HG03565 (cell line): ENCODE results near the gene ADM5.
"Not testable (repeated sequence)": the region's sequence is repeated elsewhere in the genome, so short reads cannot be mapped to it uniquely, and the experiment has no call there.

Source experiments
- ATAC-seq: cut with Tn5 transposase; IDR thresholded peaks from one replicate; pipeline ENCODE4 v1.9.1; 2021; ENCODE audit warnings: mild to moderate bottlenecking, moderate library complexity; ENCODE audit not compliant: unreplicated experiment

Gene ADM5

DNA sequence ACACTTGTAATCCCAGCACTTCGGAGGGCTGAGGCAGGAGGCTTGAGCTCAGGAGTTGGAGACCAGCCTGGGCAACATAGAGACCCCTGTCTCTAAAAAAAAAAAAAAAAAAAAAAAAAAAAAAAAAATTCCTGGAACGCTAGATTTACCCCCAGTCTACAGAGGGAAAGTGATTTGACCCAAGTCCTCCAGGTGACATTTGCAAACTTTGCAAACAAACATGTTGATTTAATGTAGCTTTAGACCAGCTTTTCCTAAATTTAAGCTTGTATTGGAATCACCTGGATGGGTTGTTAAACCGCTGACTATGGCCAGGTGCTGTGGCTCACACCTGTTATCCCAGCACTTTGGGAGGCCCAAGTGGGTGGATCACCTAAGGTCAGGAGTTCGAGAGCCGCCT is 10.0 kb downstream of the ADM5 start:
- ATAC-seq = no peak

DNA sequence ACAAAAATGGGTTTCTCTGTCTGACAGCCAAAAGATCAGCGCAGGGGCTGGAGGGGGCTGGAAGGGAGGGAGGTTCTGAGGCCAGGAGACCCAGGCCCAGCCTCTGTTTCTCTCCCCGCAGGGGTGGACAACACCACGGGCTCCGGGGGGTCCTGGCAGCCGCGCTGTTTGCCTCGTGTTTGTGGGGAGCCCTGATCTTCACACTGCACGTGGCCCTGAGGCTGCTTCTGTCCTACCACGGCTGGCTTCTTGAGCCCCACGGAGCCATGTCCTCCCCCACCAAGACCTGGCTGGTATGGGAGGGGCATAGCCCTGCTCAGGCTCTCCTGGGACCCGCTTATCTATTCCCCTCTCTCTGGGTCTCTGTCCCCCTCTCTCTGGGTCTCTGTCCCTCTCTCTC is 11.2 kb downstream of the ADM5 start:
- ATAC-seq = no peak

DNA sequence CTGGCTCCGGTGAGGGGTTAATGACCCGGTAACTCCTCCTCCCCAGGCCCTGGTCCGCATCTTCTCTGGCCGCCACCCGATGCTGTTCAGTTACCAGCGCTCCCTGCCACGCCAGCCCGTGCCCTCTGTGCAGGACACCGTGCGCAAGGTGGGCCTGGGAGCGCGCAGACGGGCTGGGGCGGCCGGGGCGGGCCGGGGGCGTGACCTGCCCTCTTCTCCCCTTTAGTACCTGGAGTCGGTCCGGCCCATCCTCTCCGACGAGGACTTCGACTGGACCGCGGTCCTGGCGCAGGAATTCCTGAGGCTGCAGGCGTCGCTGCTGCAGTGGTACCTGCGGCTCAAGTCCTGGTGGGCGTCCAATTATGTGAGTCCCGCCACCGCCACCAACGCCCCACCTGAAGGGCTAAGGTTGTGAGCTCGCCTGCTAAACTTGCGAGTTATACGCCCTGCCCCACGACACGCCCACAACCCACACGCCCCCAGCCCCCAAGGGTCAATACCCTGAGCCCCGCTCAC is 11.9 kb downstream of the ADM5 start:
- no peak for ATAC-seq

DNA sequence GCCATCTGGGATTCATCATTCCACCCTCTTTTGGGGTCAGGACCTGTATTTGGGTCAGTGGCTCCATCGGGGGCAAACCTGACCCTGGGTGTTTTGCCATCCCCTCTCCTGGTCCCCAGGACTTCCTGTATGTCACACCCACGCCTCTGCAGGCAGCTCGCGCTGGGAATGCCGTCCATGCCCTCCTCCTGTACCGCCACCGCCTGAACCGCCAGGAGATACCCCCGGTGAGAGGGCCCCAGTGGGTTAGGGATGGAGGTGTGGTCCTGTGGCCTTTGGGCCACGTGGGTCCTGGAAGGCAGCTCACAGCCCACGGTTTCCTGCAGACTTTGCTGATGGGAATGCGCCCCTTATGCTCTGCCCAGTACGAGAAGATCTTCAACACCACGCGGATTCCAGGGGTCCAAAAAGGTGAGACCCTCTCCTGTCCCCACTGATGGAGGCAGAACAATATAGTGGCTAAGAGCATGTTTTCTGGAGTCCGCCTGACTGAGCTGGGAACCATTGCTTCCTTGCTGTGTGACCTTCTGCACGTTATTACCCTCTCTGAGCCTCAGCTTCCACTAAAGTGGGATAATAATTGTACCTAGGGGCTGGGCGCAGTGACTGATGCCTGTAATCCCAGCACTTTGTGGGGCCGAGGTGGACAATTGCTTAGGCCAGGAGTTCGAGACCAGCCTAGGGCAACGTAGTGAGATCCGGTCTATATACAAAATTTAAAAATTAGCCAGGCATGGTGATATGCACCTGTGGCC is 15.7 kb downstream of the ADM5 start:
- no peak for ATAC-seq

DNA sequence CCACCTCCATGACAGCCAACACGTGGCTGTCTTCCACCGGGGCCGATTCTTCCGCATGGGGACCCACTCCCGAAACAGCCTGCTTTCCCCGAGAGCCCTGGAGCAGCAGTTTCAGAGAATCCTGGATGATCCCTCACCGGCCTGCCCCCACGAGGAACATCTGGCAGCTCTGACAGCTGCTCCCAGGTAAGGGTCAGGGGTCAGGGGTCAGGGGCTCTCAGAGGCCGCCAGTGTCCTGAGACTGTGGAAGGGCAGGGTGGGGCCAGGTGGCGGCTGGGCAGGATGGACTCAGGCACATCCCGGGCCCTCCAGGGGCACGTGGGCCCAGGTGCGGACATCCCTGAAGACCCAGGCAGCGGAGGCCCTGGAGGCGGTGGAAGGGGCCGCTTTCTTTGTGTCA is 16.5 kb downstream of the ADM5 start:
- no peak for ATAC-seq

DNA sequence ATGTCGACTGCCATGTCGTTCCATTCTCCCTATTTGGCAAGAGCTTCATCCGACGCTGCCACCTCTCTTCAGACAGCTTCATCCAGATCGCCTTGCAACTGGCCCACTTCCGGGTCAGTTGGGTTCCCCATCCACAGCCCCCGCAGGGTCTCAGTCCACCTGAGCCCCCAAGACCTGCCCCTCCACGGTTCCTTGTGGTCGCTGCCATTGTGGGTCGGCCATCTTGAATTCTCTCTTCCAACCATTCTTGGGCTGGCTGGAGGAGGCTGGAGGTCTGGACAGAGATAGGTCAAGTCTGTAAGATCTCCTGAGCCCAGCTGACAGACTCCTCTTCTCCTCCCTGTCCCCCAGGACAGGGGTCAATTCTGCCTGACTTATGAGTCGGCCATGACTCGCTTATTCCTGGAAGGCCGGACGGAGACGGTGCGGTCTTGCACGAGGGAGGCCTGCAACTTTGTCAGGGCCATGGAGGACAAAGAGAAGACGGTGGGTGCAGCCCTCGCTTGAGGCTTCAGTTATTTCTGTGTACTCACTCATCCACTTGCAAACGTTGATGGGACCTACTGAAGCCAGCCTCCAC is 21.1 kb downstream of the ADM5 start:
- ATAC-seq = no peak

DNA sequence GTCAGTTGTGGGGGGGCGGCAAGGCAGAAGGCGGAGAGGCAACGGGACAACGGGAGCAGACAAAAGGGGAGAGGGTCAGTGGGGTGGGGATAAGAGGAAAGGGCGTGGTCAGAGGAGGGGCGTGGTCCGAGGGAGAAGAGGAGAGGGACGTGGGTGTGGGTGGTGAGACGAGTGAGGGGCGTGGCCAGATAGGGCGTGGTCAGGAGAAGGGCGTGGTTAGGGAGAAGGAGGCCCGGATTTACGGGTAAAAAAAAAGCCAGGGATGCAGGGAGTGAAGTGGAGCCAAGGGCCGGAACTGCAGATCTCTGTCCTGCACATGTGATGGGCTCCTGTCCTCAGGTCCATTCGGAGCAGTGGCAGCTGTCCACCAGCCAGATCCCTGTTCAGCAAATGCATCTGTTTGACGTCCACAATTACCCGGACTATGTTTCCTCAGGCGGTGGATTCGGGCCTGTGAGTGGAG is 23.0 kb downstream of the ADM5 start:
- ATAC-seq = no peak

DNA sequence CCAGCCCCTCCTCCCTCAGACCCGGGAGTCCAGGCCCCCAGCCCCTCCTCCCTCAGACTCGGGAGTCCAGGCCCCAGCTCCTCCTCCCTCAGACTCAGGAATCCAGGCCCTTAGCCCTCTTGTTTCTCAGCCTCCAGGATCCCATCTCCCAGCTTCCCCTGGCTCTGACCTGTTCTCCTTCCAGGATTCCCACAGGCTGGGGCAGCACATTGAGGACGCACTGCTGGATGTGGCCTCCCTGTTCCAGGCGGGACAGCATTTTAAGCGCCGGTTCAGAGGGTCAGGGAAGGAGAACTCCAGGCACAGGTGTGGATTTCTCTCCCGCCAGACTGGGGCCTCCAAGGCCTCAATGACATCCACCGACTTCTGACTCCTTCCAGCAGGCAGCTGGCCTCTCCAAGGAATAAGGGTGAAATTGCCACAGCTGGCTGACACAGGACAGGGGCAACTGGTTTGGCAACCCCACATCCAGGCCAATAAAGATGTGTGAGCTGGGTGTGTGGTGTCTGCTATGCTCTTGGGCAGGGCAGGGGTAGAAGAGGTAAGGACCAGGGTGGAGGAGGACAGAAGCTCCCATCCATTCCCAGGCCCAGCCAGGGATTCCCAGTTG is 23.9 kb downstream of the ADM5 start:
- ATAC-seq = no peak

DNA sequence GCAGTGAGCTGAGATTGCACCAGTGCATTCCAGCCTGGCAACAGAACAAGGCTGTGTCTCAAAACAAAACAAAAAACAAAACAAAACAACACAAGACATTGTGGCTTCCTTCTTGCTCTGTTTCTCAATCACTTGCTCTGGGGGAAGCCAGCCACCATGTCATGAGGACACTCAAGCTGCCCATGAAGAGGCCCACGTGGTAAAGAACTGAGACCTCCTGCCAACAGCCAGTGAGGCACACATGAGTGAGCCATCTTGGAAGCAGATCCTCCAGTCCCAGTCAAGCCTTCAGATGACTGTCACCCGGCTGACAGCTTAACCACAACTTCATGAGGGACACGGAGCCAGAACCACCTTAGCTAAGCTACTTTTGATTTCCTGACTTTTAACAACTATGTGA is 26.8 kb downstream of the ADM5 start:
- no peak for ATAC-seq

DNA sequence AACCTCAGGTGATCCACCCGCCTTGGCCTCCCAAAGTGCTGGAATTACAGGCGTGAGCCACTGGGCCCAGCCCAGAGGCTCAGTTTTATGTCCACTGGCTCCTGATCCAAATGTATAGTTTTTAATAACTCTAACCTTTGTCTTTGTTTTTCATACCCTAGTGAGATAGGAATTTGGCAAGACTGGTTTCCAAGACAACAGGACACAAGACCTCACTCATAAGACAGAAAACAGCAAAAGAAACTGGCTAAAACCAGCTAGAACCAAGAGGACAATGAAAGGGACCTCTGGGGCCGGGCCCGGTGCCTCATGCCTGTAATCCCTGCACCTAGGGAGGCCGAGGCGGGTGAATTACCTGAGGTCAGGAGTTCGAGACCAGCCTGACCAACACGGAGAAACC is 29.1 kb downstream of the ADM5 start:
- no peak for ATAC-seq

DNA sequence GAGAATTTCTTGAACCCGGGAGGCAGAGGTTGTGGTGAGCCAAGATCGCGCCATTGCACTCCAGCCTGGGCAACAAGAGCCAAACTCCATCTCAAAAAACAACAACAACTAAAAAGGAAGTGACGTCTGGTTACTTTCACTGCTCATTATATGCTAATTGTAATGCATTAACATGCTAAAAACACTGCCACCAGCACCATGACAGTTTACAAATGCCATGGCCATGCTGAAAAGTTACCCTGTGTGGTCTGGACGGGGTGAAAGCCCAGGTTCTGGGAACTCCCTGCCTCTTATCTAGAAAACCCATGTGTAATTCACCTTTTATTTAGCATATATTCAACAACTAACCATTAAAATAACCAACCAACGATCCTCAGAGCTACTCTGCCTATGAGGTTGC is 29.6 kb downstream of the ADM5 start:
- ATAC-seq = no peak

DNA sequence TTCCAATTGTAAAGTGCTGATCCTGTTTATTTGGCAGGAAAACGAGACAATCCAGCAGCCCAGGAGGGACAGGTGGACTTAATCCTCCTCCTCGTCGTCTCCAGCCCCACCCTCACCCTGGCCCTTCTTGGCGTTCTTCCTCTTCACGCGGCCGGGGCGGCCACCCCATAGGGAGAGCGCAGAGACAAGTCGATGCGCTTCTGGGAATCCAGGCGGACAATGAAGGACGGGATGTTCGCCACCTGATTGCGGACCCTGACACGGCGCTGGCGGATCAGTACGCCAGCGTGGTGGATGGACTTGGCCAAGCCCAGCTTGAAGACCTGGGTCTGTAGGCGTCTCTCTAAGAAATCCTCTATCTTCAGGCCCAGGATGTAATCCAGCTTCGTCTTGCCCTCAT is 30.0 kb downstream of the ADM5 start:
- not testable (repeated sequence) for ATAC-seq

DNA sequence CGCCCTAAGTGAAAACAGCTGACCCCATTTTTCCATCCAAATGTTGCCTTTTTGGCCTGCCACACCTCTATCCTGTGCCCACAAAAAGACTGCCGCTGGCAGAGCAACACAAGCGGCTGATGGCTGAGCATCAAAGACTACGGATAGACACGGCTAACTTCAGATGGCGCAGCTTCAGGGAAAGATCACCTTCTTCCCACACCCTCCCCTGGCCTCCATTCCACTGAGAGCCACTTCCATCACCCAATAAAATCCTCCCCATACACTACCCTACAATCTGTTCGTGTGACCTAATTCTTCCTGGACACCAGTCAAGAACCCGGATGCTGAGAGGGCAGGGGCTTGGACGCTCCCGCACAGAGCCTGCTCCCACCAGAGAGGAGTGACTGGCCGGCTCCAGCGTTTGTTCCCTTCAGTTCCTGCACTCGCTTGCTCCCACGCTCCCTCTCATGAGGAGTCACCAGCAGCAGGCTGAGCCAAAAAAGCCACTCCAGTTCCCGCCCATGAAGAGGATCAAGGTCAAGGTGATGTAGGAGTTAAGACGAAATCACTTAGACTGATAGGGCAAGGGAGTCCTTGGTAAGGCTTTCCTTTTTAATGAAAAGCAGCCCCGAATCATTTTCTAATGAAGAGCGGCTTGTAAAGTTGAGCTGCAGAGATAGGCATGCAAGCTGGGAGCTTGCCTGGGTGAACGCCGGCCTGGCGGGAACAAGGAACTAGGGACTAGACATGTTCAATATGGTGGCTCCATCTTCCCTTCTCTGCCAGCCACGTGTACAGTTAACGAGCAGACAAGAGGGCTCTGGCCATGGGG is 38.0 kb downstream of the ADM5 start:
- ATAC-seq = no peak

DNA sequence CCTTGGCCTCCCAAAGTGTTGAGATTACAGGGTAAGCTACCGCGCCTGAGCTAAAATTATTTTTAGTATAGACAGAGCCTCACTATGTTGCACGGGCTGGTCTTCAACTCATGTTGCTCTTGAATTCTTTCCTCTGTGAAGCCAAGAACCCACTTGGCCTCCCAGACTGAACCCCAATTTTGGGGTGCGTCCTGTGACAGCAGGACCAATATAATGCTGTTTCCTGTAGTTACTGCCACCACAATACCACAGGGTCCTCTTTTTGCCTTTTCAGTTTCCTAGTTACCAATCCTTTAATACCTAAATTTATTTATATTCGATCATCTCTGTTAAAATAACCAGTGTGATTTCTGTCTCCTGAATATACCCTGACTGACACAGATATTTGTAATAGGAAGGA is 40.8 kb downstream of the ADM5 start:
- no peak for ATAC-seq

DNA sequence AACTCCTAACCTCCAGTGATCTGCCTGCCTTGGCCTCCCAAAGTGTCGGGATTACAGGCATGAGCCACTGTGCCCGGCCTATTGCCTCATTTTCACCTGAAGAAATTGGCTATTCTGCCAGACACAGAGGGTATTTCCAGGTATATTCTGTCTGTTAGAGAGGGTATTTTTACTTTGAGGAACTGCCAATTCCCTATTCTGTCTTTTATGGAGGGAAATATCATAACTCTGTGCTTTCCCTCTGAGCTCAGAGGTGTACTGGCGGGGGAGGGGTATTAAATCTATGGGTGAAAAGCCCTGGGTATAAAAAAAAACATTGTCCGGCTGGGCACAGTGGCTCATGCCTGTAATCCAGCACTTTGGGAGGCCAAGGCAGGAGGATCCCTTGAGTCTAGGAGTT is 48.9 kb downstream of the ADM5 start:
- ATAC-seq = no peak

DNA sequence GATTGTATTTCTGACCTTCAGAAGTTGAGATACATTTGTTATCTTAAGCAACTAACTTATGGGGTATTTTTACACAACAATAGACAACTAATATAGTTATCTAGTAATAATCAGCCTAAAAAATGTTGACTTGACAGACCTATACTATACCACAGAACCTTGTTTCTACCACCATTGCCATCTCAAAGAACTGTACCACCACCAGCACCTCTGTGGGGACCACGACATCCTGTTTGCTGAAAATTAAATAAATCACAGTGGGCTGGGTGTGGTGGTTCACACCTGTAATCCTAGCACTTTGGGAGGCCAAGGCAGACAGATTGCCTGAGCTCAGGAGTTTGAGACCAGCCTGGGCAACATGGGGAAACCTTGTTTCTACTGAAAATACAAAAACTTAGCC is 49.7 kb downstream of the ADM5 start:
- ATAC-seq = no peak

DNA sequence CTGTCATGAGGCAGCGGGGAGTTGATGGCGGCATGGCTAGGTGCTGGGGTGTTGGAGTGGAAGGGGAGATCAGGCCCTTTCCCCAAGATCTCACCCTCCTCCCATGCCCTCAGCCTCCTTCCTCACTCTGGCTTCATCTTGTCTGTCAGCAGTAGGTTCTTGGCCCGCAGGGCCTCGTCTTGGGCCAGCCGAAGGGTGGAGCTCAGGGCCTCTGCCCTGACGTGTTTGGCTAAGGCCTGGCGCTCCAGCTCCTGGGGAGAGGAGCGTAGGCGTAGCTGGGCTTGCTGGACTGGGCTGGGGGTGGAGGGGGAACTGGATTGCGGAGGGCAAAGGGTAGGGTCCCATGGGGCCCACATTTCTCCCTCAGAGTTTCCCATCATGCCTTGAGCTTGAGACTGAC is 50.5 kb downstream of the ADM5 start:
- no peak for ATAC-seq
